Hindlimb muscle (tissue), 1 donor: ENCODE results near the gene NUP210L. TPM values are rescaled to one million over a fixed set of nuclear protein-coding genes. Genes with fewer than 3 reads are reported as not detected.
"Not testable (repeated sequence)": the region's sequence is repeated elsewhere in the genome, so short reads cannot be mapped to it uniquely, and the experiment has no call there.

ENCODE experiments used
- DNase-seq: peaks from one replicate; pipeline ENCODE4 v3.0.0-alpha.2; 2013
- polyA plus RNA-seq: library from polyadenylated mRNA; unstranded; fragments of 120-200 nt; gene quantifications from one replicate; pipeline ENCODE4 v1.2.1, GENCODE V29; 2013; ENCODE audit not compliant: insufficient read length

The NUP210L gene
- polyA plus RNA-seq, 1 donor: not detected

DNA sequence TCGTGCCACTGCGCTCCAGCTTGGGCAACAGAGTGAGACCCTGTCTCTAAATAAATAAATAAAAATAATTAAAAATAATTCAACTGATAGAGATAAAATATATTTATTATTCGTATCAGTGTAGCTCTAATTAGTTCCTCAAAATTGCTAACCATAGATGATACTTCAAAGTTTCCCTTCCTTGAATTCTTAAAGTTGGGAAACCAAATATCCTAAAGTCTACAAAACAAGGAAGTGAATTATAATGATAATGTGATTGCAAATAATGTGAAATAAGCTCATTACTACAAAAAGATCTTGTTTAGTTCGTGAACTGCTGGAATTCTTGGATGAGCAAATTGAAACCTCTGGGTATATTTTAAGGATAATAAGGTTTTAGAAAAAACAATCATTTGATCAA lies 60.5 kb downstream of the NUP210L start:
- no peak for DNase-seq

DNA sequence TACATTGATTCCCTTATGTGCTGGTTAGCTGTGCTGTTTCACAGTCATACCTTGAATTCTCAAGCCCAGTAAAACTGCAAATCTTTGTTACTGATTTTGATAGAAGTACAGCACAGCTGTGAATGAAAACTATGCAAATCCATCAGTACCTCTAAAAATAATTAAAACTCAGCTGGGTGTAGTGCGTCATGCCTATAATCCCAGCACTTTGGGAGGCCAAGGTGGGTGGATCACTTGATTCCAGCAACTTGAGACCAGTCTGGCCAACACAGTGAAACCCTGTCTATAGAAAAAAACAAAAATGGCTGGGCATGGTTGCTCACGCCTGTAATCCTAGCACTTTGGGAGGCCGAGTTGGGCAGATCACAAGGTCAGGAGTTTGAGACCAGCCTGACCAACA lies 61.2 kb downstream of the NUP210L start:
- DNase-seq: no peak

DNA sequence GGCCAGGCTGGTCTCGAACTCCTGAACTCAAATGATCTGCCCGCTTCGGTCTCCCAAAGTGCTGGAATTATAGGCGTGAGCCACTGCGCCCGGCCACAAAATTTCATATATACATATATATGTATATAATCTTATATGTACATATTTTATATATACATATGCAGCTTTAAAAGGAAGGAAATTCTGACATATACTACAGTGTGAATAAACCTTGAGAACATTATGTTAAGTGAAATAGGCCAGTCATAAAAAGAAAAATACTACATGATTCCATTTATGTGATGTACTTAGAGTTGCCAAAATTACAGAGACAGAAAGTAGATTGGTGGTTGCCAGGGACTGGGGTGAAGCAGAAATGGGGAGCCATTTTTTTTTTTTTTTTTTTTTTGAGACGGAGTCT lies 63.2 kb downstream of the NUP210L start:
- no peak for DNase-seq

DNA sequence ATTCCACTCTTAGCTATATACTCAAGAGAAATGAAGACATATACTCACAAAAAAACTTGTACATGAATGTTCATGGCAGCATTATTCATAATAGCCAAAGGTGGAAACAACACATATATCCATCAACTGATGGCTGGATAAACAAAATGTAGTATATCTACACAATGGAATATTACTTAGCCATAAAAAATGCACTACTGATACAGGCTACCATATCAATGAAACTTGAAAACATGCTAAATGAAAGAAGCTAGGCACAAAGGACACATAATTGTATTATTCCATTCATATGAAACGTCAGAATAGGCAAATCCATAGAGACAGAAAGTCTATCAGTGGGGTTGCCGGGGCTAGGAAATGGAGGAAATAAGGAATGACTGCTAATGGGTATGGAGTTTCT lies 67.3 kb downstream of the NUP210L start:
- DNase-seq: no peak

DNA sequence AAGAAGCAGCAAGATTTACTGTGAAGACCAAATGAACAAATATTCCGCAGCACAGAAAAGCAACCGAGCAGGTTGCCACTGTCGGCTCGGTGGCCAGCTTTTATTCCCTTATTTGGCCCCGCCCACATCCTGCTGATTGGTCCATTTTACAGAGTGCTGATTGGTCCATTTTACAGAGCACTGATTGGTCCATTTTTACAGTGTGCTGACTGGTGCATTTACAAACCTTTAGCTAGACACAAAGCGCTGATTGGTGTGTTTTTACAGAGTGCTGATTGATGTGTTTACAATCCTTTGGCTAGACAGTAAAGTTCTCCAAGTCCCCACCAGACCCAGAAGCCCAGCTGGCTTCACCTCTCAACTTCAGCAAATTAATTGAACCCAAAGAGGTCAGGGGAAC lies 71.8 kb downstream of the NUP210L start:
- not testable (repeated sequence) for DNase-seq

DNA sequence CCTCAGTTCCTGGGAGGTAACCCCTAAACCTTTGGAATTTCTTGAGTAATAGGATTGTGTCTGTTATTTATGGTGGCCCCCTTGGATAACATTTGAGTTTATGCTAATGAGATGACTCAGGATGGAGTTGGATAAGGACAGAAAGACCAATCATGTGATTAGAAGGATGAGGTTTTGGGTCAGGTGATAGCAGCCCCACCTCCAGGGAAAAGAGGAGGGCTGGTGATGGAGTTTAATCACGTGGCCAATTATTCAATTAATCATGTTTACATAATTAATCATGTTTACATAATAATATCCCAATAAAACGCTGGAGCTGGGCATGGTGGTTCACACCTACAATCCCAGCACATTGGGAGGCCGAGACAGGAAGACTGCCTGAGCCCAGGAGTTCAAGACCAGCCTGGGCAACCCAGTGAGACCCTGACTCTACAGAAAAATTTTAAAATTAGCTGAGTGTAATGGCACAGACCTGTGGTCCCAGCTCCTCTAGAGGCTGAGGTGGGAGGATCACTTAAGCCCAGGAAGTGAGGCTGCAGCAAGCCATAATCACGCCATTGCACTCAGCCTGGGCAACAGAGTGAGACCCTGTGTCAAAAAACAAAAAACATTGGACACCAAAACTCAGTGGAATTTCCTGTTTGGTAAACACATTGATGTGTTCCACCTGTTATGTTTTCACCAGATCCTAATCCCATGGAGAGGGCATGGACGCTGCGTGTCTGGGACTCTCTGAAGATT lies 73.3 kb downstream of the NUP210L start:
- no peak for DNase-seq

DNA sequence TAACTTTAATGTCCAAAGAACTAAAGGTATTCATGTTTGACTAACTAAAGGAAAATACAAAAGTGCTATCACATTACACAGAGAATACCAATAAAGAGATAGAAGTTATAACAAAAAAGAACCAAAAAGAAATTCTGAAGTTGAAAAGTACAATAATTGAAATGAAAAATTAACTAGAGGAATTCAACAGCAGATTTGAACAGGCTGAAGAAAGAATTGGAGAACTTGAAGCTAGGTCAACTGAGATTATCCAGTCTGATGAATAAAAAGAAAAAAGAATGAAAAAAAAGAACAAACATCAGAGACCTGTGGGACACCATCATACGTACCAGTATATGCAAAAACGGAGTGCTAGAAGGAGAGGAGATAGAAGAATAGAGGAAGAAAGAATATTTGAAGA lies 78.5 kb downstream of the NUP210L start:
- no peak for DNase-seq

DNA sequence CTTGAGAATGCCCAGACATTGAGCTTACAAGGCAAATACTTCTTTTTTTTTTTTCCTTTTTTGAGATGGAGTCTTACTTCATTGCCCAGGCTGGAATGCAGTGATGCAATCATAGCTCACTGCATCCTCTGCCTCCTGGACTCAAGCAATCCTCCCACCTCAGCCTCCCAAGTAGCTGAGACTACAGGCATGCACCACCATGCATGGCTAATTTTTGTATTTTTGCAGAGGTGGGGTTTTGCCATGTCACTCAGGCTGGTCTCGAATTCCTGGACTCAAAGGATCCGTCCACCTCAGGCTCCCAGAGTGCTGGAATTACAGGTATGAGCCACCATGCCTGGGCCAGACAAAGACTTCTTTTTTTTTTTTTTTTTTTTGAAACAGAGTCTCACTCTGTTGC lies 79.1 kb downstream of the NUP210L start:
- no peak for DNase-seq

DNA sequence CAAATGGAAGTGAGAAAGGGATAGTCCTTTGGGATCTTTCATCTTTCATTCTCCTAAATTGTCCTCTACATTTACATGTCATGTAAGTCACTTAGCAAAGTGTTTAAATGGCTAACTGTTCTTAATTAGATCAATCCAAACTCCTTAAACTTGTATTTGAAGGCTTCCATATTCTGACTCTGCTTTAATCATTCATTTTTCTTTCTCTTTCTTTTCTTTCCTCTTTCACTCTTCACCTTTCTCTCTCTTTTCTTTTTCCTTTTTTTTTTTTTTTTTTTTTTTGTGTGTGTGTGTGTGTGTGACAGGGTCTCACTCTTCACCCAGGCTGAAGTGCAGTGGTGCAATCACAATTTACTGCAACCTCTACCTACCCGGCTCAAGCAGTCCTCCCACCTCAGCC lies 92.6 kb downstream of the NUP210L start:
- DNase-seq: no peak

DNA sequence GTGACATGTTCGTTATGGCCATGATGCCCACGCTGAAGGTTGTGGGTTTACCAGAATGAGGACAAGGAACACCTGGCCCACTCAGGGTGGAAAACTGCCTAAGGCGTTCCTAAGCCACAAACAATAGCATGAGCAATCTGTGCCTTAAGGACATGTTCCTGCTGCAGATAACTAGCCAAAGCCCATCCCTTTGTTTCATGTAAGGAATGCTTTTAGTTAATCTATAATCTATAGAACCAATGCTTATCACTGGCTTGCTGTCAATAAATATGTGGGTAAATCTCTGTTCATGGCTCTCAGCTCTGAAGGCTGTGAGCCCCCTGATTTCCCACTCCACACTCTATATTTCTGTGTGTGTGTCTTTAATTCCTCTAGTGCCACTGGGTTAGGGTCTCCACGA lies 107.4 kb downstream of the NUP210L start:
- not testable (repeated sequence) for DNase-seq

DNA sequence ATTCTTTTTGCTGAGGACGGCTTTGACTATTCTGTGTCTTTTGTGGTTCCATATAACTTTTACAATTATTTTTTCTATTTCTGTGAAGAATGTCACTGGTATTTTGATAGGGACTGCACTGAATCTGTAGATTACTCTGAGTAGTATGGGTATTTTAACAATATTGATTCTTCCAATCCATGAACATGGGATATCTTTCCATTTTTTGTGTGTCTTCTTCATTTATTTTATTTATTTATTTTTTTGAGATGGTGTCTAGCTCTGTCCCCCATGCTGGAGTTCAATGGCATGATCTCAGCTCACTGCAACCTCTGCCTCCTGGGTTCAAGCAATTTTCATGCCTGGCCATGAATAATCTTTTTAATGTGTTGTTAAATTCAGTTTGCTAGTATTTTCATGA lies 121.2 kb downstream of the NUP210L start:
- DNase-seq: not testable (repeated sequence)

DNA sequence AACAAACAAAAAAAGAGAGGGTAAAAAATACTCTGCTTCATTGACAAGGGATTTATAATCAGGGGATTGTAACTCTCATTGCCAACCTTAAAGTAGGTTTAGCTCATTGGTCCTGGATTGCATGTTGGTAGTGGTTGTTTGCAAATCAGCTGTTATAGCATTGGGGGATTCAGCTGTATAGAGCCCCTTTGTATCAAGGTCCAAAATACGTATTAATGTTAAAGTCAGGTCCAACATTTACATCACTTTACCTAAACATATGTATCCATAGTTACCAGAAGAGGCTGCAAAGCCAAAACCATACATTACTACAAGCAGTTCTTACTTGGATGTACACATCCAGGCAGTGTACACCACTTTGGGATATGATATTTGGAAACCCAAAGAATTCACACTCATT lies 134.9 kb downstream of the NUP210L start:
- DNase-seq: no peak

DNA sequence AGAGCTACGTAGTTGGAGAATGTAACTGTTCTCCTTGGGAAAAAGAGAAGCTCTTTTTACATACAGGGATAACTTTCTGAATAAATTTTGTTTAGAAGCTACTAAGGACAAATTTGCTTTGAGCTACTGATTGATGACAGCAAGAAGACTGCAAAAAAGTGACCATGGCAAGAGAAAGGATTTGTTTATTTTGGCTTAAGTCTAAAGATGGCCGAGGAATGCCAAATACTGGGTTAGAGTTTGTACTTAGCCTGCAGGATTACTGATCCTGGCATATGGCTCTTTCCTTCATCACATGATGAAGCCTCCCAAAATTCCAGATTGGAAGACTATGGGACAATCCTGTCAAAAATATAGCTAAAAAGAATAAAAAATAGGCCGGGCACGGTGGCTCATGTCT lies 135.6 kb downstream of the NUP210L start:
- DNase-seq: no peak

DNA sequence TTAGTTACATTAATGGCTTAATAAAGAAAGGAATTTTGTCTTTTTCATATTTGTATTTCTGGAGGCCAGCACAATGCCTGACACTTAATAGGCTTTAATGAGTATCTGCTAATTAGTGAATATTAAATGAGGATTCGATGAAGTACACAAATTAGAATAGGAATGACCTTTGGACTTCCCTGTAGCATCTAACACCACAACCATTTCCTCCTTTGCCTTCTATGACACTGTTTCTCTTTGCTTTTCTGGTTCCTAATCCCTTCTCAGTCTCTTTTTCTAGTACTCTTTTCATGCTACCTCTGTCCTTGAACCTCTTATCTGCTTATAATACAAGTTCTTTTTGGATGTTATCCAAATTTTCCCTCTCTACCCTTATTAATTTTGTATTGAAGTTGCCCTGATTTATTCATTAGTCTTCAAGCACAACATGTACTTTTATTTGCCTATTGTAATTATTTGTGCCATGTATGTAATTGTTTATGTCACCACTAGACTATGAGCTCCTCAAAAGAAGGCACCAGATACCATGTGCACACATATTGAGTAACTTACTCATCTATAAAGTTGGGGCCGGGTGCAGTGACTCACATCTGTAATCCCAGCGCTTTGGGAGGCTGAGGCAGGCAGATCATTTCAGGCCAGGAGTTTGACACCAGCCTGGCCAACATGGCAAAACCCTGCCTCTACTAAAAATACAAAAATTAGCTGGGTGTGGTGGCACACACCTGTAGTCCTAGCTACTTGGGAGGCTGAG lies 140.5 kb downstream of the NUP210L start:
- DNase-seq: no peak

DNA sequence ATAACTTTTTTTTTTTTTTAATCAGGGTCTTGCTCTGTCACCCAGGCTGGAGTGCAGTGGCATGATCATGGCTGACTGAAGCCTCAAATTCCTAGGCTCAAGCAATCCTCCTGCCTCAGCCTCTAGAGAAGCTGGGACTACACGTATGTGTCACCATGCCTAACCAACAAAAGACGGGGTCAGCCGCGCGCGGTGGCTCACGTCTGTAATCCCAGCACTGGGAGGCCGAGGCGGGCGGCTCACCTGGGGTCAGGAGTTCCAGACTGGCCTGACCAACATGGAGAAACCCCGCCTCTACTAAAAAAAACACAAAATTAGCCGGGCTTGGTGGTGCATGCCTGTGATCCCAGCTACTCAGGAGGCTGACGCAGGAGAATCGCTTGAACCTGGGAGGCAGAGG lies 142.3 kb downstream of the NUP210L start:
- DNase-seq: not testable (repeated sequence)

DNA sequence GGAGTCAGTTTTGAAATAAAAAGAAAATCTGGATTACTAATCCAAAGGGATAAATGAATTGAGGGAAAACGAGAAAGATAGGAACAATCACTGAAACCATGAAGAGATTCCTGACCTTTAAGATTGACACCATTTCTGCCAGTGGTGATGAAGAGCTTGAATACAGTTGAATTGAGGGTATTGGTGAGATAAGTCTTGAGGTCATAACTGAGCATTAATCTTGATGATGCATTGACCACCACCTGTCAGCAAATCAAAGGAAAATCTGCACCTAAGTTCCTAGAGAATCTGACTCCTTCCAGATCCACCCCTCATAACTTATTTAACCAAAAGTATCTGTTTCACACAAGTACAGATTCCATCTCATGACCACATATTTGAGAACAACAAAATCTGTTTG lies 142.7 kb downstream of the NUP210L start:
- no peak for DNase-seq

DNA sequence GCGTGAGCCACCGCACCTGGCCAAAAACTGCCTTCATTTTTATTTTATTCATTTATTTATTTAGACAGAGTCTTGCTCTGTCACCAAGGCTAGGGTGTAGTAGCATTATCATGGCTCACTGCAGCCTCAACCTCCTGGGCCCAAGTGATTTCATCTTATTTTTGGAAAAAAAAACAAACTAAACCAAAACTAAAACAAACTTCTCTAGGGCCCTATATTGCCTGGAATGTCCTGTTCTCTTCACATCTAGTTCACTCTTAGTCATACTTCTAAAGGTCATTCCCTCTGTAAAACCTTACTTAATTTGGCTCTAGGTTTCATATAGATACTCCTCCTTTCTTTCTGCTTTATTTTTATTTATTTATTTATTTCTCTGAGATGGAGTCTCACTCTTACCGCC lies 148.7 kb downstream of the NUP210L start:
- no peak for DNase-seq

DNA sequence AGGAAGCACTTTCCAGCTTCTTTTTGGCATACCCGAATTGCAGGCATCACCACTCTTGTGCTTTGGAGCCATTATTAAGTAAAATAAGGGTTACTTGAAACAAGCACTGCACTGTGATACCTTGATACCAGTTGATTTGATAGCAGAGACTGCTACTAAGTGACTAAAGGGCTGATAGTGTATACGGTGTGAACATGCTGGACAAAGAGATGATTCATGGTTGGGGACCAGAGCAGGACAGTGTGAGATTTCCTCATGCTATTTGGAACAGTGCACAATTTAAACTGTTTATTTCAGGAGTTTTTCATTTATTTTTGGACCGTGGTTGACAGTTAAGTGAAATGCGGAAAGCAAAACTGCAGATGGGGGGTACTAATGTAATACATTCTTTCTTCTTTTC lies 154.5 kb downstream of the NUP210L start:
- DNase-seq: no peak

DNA sequence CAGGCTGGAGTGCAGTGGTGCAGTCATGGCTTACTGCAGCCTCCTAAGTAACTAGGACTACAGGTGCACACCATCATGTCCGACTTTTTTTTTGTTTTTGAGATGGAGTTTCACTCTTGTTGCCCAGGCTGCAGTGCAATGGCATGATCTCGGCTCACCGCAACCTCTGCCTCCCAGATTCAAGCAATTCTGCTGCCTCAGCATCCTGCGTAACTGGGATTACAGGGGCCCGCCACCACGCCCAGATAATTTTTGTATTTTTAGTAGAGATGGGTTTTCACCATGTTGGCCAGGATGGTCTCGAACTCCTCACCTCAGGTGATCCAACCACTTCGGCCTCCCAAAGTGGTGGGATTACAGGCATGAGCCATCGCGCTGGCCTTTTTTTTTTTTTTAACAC lies 158.0 kb downstream of the NUP210L start:
- not testable (repeated sequence) for DNase-seq

DNA sequence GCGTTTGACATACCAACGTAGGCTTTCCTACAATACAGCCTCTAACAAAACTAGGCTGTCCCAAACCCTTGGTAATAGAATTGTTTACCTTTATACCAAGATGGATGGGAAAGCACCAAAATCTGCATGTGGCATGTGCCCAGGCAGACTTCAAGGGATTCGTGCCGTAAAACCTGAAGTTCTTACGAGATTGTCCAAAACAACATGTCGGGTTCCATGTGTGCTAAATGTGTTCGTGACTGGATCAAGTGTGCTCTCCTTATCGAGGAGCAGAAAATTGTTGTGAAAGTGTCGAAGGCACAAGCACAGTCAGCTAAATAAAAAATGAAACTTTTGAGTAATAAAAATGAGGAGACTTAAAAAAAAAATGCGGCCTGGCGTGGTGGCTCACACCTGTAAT lies 159.2 kb downstream of the NUP210L start:
- no peak for DNase-seq

DNA sequence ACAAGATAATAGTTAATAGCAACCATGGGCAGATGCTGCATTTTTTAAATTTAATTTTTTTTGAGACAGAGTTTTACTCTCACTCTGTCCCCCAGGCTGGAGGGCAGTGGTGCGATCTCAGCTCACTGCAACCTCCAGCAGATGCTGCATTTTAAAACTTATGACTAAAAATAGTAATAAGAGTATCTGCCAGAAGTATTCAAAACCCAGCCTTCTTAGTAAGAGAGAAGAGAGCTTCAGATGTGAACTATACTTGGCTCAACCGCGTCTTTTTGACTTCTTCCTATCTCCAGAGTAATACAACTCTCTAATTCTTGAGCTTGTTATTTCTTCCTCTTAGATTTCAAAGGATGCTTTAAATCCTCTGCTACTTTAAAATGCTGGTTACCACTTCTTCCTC lies 159.7 kb downstream of the NUP210L start:
- DNase-seq: no peak

DNA sequence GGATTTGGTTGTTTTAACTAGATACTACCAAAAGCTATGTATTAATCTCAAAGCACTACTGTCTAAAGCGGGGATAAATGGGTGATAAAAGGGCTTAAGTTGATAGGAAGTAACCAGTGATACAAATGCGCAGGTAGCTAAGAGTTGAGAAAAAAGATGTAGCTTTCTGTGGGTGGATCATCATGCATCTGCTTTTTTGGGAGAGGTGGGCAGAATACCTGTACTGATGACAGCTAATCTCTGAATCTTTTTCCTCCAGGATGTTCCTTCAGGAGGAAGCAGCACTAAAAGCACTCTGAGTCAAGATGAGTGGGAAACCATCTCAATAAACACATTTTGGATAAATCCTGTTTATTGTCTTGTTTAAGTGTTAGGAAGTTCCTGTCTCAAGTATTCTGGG lies 163.1 kb downstream of the NUP210L start:
- DNase-seq: no peak

DNA sequence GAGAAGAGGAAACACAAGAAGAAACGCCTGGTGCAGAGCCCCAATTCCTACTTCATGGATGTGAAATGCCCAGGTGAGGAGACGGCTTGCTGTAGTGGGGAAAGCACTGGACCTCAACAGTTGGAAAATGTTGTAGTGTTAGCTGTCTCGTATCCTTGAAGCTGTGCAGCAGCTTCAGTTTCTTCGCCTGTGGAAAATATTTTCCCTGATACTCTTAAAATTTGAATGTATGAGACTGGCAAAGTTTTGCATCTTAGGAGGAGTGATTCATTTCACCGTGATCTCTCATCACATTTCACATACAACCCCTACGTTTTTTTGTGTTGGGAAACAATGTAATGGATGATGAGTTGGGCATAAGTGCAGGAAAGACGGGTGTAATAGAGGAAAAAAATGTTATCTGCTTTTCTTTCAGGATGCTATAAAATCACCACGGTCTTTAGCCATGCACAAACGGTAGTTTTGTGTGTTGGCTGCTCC lies 163.7 kb downstream of the NUP210L start:
- no peak for DNase-seq

DNA sequence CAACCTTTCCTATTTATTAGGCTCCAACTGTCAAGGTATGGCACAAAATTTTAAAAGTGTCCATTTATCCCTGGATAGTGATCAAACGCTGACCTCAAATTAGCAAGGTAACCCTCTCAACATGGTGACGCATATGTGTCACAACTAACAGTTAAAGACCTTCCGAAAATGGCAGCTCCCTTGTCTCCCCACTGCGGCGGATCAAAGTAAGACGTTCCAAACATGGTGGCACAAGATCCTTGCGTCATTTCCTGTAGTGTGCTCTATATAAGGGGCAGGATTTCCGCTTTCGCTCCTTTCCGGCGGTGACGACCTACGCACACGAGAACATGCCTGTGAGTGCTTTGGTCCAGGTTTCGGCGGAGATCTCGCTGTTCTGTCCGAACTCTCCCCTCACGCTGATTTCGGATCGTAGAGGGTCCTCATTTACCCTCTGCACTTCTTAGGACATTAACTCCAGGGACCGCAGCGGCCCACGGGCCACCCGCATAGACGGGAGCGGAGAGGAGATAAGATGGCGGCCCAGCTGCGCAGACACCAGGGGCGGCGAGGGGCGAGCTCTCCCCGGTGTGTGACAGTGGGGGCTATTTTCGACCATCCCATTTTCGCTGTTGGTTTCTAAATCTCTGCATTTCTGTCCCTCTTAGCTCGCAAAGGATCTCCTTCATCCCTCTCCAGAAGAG lies 164.3 kb downstream of the NUP210L start, which contains the start of gene RPS27:
TSS of gene RPS27 (plus strand) at position 295 of the 683 bp plus-strand sequence. CDS start at position 330, 35 bp downstream.
- peak; percentile 96 for DNase-seq
